ENCODE data around the gene ALLC. TPM values are rescaled to one million over a fixed set of nuclear protein-coding genes. Genes with fewer than 3 reads are reported as not detected.

ALLC gene
- total RNA-seq, 1 experiment from 2014 or later = not detected

DNA sequence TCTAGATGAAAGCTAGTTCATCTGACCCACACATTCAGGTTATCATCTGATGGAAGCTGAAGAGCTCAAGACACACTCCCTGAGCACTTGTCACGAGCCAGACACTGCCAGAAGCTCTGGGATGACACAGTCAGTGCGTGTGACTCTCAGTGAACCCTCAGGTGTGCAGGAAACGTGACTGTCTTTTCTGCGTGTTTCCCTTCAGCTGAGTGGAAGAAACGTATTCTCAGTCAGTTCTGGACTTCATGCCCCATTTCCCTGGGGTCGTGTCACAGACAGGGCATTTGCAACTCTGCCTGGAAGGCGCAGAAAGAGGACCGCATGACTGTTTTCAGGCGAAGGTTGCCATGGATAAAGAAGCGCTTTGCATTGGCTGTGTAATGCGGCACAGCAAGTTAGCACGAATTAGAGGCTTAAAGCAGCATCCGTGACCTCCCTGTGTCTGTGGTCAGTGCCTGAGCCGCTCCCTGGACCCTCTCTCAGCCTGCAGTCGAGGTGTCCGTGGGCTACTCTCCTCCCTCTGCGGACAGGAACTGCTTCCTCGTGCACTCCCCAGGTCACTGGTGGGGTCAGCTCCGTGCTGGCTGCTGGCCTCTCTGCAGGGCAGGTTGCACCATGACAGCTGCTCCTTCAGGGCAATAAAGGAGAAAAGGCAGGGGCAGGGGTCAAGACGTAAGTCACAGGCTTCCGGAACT is 3.3 kb upstream of the ALLC start:
- DNase-seq (ENCODE audit: low spot score) = no peak

DNA sequence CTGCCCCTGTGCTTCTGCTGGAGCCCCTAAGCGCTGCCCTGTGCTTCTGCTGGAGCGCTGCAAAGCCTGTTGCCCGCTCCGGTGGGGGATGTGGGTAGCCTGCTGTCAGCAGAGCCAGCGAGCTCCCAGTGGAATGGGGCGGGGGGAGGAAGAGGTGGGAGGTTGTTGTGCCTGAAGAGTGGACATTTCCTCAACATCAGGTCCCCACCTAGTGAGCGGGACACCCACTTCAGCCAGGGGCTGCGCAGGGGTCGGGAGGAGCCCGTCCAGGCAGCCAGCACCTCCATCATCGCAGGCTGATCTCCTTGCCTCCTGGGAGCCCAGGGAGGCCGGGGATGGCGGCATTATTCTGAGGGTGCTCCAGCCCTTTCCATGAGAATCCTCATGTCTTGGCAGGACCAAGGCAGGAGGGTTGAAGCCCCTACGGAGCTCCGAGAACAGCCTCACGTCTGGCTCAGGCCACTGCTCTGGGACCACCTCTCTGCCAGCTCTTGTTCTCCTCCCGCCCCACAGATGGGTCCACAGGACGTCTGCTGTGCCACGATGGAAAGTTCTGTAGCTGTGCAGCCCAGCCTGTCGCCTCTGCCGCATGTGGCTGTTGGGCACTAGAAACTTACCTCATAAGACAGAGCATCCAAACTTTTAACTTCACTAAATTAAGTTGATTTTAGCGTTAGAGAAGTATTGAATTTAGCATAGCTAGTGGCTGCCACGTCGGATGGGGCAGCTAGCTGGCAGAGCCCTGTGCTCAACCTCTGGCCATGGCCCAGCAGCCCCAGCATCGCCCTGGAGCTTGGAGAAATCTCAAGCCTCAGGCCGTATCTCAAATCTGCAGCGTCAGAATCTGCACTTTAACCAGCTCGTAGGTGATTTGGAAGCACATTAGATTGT is 1.9 kb upstream of the ALLC start:
- DNase-seq (ENCODE audit: low spot score) = no peak

DNA sequence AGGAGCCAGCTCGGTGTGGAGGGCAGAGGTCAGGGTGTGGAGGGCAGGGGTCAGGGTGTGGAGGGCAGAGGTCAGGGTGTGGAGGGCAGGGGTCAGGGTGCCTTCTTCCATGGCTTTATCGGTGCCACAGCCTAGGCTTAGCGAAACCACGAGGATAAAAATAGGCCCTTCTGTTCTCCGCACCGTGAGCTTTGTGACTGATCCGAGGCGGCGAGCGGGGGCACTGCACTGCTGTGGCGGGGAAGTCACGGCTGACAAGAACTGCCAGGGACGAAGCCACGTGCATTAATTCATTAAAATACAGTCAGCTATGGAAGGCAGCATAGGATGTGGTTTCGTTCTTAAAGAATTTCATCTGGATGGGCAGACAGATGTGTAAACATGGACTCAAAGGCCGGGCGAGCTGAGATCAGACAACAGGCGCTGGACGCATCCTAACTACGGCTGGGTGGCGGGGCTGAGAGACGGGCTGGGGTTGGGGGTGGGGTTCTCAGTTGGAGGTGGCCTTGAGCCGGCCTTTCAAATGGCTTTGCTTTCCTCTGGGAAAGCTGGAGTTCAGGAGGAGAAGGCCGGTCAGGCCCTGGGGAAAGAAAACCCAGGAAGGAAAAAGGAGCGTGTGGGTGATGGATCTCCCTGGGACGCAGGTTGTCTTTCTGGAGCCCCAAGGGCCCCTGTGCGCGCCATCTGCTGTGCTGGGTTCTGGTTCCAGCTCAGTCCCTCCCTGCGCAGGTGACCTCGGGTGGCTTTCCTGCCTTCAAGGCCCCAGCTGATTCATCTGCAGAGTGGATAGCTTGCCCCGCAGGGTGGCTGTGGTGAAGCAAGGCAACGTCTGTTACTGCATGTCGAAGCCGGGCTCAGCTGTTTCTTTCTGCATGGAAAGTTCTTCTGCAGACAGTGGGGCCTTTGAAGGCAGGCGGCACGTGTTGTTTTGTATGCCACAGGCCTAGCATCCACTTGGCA is 958 bp upstream of the ALLC start:
- DNase-seq (ENCODE audit: low spot score) = no peak

DNA sequence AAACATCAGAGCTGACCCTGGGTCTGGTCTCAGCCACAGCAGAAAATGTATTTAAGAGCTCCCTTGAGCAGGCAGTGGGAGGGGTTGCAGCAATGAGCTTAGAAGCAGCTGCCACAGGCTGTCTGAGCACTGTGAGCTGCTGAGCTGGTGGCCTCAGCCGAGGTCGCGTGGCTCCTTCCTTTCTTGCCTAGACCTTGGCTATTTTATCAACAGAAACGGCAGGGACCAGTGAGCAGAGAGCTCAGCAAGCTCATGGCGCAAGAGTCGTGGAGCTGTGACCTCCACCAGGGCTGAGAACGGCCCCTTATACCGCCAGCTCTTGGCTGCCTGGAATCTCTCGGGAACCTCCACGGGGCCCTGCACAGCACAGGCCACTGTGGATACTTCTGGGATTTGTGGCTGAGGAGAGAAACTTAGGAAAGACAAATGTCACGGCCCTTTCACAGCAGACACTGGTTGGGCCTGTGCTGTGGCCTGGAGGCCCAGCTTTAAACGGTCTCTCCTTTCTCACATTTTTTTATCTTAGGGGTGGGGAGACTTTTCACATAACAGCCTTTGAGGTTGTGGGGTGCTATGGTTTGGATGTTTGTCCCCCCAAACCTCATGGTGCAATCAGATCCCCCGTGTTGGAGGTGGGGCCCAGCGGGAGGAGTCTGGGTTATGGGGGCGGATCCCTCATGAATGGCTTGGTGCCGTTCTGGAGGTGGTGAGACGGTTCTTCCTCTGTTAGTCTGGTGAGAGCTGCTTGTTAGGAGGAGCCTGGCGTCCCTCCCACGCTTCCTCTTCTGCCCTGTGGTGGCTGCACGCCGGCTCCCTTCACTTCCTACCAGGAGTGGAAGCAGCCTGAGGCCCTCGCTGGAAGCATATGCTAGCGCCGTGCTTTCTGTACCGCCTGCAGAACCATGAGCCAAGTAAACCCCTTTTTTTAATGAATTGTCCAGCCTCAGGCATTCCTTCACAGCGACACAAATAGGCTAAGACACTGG is 1.7 kb downstream of the ALLC start:
- no peak for DNase-seq (ENCODE audit: low spot score)

DNA sequence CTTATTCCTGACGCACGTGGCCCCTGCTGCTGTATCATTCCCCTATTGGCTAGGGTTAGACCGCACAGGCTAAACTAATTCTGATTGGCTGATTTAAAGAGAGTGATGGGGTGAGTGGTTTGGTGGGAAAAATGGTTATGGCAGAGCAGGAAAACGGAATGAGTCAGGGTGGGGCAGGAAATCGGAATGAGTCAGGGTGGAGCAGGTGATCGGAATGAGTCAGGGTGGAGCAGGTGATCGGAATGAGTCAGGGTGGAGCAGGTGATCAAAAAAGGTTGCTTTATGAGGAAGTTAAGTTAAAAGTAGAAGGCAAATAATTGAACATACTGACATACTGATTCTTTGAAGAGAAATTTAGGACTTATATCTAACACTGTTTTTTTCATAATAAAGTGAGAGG is 2.6 kb downstream of the ALLC start:
- DNase-seq (ENCODE audit: low spot score) = peak; percentile 58

DNA sequence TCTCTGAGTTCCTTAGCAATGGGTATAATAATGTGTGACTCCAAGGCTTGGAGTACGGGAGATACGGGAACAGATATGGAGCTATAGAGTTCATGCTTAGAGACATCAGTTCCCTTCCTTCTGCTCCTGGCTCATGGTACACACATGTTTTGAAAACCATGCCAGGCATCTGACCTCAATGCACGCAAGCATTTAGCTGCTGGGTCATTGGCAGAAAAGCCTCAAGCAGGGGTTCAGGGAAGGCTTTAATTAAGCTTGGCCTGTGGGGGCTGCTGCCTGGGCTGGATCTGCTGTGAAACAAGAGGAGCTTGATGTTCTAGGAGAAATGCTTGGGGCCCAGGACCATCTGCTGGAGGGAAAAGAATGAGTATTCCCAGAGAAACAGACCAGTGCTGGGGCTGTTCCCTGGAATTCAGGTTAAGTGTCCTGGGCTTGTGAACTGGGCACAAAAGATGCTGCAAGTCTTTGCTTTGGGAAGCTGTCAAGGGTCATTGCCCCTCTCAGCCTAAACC is 3.2 kb downstream of the ALLC start:
- no peak for DNase-seq (ENCODE audit: low spot score)

DNA sequence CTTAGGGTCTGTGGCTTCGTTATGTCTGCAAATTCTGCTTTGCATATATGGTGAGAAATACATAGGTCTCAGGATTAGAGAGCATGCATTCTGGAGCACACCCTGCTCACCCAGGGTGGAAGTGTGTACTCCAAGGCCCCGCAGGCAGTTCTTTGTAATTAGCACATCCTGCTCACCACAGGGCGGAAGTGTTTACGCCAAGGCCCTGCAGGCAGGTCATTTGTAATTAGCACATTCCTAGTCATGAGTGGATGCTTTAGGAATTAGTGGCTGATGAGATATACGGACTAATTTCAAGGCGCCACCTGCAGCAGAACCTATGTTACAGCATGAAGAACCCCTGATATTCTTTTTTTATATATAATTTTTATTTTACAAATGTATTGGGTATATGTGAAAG is 4.2 kb downstream of the ALLC start:
- DNase-seq (ENCODE audit: low spot score) = no peak

DNA sequence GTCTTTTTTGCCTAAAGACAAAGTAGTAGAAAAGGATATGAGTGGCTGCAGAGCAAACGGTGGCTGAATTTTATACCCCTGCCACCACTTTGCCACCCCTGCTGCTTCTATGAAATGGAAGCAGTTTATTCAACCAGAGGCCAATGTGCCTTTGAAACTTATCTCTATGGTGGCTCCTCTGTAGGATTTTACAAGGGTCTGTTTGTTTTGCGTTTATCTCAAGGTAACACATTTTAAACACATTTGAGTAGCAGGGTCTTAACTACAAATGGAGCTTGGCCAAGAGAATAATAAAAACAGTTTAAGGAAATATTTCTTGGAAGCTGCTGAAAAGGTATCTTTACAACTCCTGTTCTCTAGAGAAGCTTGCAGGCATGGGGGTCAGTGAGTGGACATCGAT is 6.1 kb downstream of the ALLC start:
- no peak for DNase-seq (ENCODE audit: low spot score)

DNA sequence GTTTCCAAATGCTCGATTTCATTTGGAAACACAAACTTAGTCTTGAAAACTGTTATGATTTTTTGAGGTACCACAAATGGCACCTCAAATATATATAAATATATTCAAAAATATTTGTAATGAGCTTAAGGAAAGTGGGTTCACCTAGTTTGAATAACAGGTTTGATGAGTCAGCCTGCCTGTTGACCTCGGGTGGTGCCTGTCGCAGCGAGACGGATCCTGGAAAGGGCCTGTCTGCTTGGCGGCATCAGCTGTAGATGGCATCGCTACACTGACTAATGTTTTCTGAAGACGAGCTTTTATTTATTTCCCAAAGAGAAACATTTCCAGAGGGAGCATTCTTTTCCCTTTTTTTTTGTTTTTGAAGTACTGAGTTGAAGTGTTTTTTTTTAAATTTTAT is 6.9 kb downstream of the ALLC start:
- peak; percentile 71 for DNase-seq (ENCODE audit: low spot score)

DNA sequence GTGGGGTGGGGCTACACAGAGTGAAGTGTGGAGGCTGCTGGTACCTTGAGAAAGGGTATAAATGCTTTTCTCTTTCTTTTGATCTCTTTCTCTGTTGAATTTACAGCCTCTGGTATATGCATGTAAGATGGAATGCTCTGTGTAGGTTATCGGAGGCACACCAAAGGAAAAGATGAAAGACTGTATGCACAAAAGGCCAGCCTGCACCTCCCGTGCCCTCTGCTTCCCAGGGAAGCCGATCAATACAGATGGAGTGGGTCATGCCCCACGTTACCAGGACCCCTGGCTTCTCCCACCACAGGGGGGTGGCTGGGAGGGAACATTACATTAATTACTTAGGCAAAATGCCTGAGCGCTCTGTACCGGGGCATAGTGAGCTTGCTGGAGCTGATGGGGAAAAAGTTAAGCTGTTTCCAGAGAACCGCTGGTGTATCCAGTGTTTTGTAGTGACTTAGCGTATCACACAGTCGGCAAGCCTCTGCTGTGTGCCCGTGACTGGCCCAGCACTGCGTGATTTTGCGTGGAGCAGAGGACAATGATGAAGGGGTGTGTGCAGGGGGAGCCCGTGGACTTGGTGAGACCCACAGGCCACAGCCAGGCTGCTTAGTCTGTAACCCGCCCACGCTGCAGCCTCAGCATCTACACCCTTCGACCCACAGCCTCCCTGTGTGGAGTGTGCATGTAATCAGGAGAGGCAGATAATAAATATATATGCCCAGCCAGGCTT is 8.0 kb downstream of the ALLC start:
- no peak for DNase-seq (ENCODE audit: low spot score)

DNA sequence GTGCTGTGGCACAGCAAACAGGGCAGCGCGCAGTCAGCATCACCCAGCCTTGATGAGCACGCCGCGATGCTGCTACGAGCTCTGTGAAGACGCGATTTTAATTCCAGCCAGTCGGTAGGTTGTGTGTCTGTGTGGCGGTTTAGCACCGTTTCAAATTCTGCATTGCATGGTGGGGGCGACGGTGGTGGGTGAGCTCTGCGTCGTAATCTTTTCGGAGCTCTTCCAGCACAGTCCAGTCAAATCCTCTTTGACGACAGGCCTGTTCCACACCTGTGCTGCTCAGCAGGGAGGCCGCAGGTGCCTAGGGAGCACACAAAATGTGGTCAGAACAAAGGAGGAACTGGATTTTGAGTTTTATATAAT is 8.6 kb downstream of the ALLC start:
- DNase-seq (ENCODE audit: low spot score) = no peak

DNA sequence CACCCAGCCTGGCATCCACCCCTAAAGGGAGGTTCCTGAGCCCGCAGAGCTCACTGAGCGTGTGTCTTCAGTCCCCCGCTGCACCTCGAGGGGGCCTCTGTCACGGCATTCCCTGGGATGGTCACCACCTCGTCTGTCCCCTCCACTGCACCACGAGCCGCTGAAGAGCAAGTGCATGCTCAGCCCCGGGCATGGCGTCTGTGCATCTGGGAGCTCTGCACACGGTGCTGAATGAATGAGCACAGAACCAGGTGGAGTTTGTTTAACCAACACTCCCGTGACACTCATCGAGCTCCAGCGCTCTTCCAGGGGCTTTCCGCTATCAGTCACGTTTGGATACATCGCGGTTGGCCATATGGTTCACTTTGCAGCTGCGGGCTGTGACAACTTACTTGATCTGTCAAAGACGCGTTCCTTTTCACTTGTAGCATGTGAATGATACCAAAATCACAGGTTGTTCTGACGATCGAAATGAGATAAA is 9.2 kb downstream of the ALLC start:
- DNase-seq (ENCODE audit: low spot score) = no peak

DNA sequence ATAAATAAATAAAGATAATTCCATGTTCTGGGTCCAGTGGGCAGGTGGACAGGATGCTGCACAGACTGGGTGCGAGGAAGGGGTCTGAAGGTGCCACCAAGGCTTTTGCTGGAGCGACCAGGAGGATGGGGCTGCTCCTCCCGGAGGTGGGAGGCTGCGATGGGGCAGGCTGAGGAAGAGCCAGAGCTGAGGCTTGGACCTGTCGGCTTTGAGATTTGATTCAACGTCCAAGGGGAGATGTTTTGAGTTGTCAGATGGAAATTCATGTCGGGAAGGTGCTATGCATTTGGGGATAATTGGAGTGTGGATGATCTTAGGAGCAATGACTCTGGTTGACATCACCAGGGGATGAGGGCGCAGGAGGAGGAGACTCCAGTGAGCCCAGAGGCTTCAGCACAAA is 11.7 kb downstream of the ALLC start:
- no peak for DNase-seq (ENCODE audit: low spot score)

DNA sequence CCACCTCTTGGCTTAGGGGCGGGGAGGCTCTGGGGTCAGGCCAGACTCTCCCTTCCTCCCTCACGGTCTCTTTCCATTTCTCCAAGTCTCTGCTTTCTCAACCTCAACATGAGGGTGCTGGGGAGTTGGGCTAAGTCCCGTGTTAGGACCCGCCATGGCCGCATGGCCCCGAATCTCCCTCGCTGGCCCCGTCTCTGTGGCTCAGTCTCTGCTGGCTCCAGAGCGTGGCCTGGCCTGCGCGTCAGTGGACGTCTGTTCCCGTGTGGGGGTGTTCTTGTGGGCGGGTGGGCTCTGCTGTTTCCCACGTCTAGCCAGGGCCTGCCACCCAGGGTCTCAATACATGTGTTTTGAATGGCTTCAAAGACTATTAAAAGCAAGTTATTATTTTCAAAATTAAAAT is 12.4 kb downstream of the ALLC start:
- DNase-seq (ENCODE audit: low spot score) = no peak

DNA sequence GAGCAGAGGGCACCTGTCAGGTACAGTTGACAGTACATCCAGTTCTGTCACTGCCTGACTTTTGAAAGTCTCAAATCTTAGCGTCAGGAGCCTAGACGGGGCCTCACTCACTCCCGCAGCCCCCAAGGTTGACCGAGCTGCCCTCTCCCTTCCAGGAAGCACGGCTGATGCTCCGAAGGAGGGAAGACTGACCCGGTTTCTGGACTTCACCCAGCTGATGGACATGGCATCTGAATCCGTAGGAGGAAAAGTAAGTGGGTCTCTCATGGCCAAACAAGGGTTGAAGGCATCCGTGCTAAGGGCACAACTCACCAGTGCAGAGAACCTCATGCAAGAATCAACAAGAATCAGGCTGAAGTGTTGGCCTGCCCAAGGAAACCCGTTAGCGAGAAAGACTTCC is 12.9 kb downstream of the ALLC start:
- no peak for DNase-seq (ENCODE audit: low spot score)

DNA sequence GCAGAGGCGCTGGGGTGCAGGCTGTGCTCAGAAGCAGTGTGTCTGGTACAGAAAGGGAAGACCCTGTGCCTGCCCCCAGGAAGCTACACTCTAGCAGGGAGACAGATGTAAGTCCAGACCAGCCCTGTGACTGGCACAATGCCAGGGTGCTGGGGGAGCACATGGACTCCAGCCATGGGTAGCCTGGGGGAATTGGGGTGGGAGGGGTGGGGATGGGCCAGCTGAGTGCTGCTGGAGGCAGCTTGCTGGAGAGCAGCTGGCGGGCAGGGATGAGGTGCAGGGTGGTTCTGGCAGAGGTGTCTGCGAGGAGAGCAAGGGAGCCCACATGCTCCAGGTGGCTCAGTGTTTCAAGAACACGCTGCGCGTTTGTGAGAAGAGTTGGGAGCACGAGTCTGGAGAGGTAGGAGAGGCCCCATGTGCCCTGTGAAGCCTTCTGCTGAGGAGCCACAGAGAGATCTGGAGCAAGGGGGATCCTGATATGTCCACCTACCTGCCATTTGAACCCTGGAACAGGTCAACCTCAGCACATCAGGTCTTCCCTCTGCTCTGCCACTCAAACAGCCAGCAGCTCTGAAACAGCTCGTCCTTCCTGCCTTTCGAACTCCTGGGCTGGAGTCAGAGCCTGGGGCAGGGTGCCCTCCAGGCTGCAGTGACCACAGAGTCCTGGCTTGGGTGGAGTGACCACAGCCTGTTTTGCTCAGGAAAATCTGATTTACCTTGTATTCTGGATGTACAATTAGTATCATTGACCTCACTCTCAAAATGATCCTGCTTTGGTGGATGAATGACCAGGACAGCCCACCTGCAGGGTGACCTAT is 15.1 kb downstream of the ALLC start:
- DNase-seq (ENCODE audit: low spot score) = no peak

DNA sequence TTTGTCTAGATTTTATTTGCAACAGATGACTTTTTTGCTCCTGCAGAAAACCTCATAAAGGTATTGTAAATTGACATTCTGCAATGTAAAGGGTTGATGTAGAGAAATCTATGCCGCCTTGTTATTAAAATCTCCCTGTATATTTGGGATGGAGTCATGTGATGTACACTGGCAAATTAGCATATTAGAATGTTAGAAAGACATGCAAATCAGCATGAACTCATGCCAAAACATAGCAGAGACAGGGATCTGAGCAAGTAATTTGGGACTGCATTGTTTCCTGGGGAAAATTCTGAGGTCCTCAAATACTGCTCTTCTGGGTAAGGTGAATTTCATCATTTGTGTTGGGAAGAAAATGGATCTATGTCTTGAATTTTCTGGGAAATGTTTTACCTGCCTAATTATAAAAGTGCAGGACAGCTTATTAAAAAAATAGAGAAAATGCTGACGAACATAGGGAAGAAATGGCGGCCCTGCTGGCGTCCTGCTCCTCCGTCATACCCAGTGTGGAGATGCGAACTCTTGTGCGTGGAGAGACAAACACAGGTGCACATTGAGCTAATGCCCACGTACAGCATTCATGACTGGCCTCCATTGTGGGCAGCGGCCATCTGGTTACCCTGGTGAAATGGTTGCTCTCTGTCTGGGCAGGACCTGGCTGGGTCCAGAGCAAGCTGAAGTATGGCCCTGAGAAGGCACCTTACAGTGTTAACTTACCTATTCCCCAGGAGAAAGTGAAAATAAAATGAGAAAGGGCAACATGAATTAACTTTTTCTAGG is 16.3 kb downstream of the ALLC start:
- DNase-seq (ENCODE audit: low spot score) = no peak

DNA sequence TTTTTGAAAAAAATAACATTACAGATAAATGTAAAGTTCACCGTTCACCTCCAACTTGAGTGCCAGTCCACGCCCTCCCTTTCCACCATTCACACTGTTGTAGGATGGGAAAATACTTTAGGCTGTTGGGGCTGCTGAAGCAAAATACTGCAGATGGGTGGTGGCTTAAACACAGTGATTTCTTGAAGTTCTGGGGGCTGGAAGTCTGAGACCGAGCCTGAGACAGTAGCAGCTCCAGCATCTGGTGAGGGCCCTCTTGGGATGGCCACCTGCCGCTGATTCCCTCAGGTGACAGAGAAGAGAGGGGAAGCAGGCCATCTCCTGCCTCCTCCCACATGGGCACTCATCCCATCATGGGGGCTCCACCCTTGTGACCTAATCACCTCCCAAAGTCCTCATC is 17.7 kb downstream of the ALLC start:
- DNase-seq (ENCODE audit: low spot score) = no peak

Measured in HT-29 (cell line).